HEK293 (cell line): ENCODE results near the gene SMARCA2.

Experiments
- CTCF ChIA-PET: fragments of 350-600 bp; formaldehyde crosslinking; extraction: SDS; loops from one replicate; lab custom pipeline; 2021; ENCODE audit warnings: antibody characterized with exemption; lab: Yijun Ruan, JAX
- POLR2A ChIA-PET: fragments of 300-600 bp; formaldehyde crosslinking; extraction: SDS; loops from one replicate; lab custom pipeline; 2020; ENCODE audit warnings: antibody characterized with exemption, inconsistent platforms; lab: Yijun Ruan, JAX
- H3K27ac ChIP-seq: fragments of 200-500 bp; sonication (Bioruptor generic); 2 replicates; pipeline ENCODE4 v1.5.1; 2014; ENCODE audit warnings: low read depth, low read length, control low read depth, inconsistent platforms; ENCODE audit errors: extremely low read depth
- H3K36me3 ChIP-seq, 2 experiments: fragments of 200-500 bp in 1 of 2; sonication (Bioruptor generic) in 1 of 2; 1 replicate in 1 of 2; 2 replicates in 1 of 2; pipeline ENCODE4 v1.5.1; 2014 to 2017; ENCODE audit warnings: inconsistent platforms in 2 of 2, low read length in 2 of 2; ENCODE audit not compliant: control insufficient read depth in 2 of 2, insufficient read depth in 1 of 2
- H3K4me1 ChIP-seq: fragments of 200-500 bp; sonication (Bioruptor generic); 2 replicates; pipeline ENCODE4 v1.5.1; 2014; ENCODE audit warnings: mild to moderate bottlenecking, low read length, inconsistent platforms; ENCODE audit not compliant: control insufficient read depth, insufficient read depth
- H3K4me3 ChIP-seq: 2 replicates; pipeline ENCODE4 v1.5.1; 2011; ENCODE audit warnings: low read depth, mild to moderate bottlenecking, control low read depth, low read length, moderate library complexity
- H3K9me3 ChIP-seq: fragments of 200-500 bp; sonication (Bioruptor generic); 2 replicates; pipeline ENCODE4 v1.5.1; 2014; ENCODE audit warnings: low read depth, low read length, inconsistent platforms; ENCODE audit not compliant: control insufficient read depth, insufficient read depth
- BCL11B ChIP-seq: fragments of 450-650 bp; formaldehyde crosslinking; IDR thresholded peaks from 2 replicates; pipeline ENCODE4 v1.5.1; 2016; ENCODE audit warnings: low read depth, missing biosample characterization, missing genetic modification characterization
- ELK4 ChIP-seq: IDR thresholded peaks from 2 replicates; pipeline ENCODE4 v1.6.1; 2011; ENCODE audit warnings: mild to moderate bottlenecking, low read depth, low read length, borderline replicate concordance
- HOXC10 ChIP-seq: sonication (generic); formaldehyde crosslinking; IDR thresholded peaks from 2 replicates; pipeline ENCODE4 v1.8.1; 2023; ENCODE audit warnings: mild to moderate bottlenecking, missing genetic modification reagents
- KLF9 ChIP-seq: fragments of 450-650 bp; formaldehyde crosslinking; IDR thresholded peaks from 2 replicates; pipeline ENCODE4 v1.5.1; 2016; ENCODE audit warnings: missing biosample characterization, missing genetic modification characterization, low read depth
- PATZ1 ChIP-seq: fragments of 450-650 bp; formaldehyde crosslinking; IDR thresholded peaks from 2 replicates; pipeline ENCODE4 v1.5.1; 2016; ENCODE audit warnings: missing biosample characterization, missing genetic modification characterization
- YY2 ChIP-seq: fragments of 450-650 bp; formaldehyde crosslinking; IDR thresholded peaks from 2 replicates; pipeline ENCODE4 v1.5.1; 2016; ENCODE audit warnings: missing biosample characterization, missing genetic modification characterization
- ZBTB17 ChIP-seq: fragments of 450-650 bp; formaldehyde crosslinking; IDR thresholded peaks from 2 replicates; pipeline ENCODE4 v1.5.1; 2016; ENCODE audit warnings: missing biosample characterization, missing genetic modification characterization
- ZBTB20 ChIP-seq: fragments of 450-650 bp; formaldehyde crosslinking; IDR thresholded peaks from 2 replicates; pipeline ENCODE4 v1.5.1; 2016; ENCODE audit warnings: missing biosample characterization, missing genetic modification characterization
- ZNF114 ChIP-seq: fragments of 450-650 bp; formaldehyde crosslinking; IDR thresholded peaks from 2 replicates; pipeline ENCODE4 v1.5.0; 2017; ENCODE audit warnings: missing biosample characterization, missing genetic modification characterization
- ZNF138 ChIP-seq: fragments of 450-650 bp; formaldehyde crosslinking; IDR thresholded peaks from 2 replicates; pipeline ENCODE4 v1.5.1; 2016; ENCODE audit warnings: missing biosample characterization, missing genetic modification characterization, borderline replicate concordance
- ZNF16 ChIP-seq: fragments of 450-650 bp; formaldehyde crosslinking; IDR thresholded peaks from 2 replicates; pipeline ENCODE4 v1.5.1; 2016; ENCODE audit warnings: low read depth, missing biosample characterization, missing genetic modification characterization
- ZNF26 ChIP-seq: fragments of 450-650 bp; formaldehyde crosslinking; IDR thresholded peaks from 2 replicates; pipeline ENCODE4 v1.5.1; 2016; ENCODE audit warnings: missing biosample characterization, missing genetic modification characterization
- ZNF398 ChIP-seq: fragments of 450-650 bp; formaldehyde crosslinking; IDR thresholded peaks from 2 replicates; pipeline ENCODE4 v1.5.1; 2017; ENCODE audit warnings: missing biosample characterization, missing genetic modification characterization
- ZNF473 ChIP-seq: fragments of 450-650 bp; formaldehyde crosslinking; IDR thresholded peaks from 2 replicates; pipeline ENCODE4 v1.5.1; 2017; ENCODE audit warnings: missing biosample characterization, missing genetic modification characterization
- ZNF530 ChIP-seq: fragments of 450-650 bp; formaldehyde crosslinking; IDR thresholded peaks from 2 replicates; pipeline ENCODE4 v1.5.1; 2016; ENCODE audit warnings: low read depth, missing biosample characterization, missing genetic modification characterization
- ZNF548 ChIP-seq: fragments of 450-650 bp; formaldehyde crosslinking; IDR thresholded peaks from 2 replicates; pipeline ENCODE4 v1.5.1; 2016; ENCODE audit warnings: missing biosample characterization, missing genetic modification characterization
- ZNF555 ChIP-seq: fragments of 450-650 bp; formaldehyde crosslinking; conservative IDR thresholded peaks from 2 replicates; pipeline ENCODE4 v1.5.1; 2017; ENCODE audit warnings: missing biosample characterization, mild to moderate bottlenecking, missing genetic modification characterization, inconsistent platforms
- ZNF645 ChIP-seq: fragments of 450-650 bp; formaldehyde crosslinking; IDR thresholded peaks from 2 replicates; pipeline ENCODE4; 2016; ENCODE audit warnings: missing biosample characterization, missing genetic modification characterization
- ZNF654 ChIP-seq: fragments of 450-650 bp; formaldehyde crosslinking; IDR thresholded peaks from 2 replicates; pipeline ENCODE4 v1.5.1; 2016; ENCODE audit warnings: low read depth, missing biosample characterization, missing genetic modification characterization
- ZNF791 ChIP-seq: fragments of 450-650 bp; formaldehyde crosslinking; IDR thresholded peaks from 2 replicates; pipeline ENCODE4 v1.5.1; 2016; ENCODE audit warnings: missing biosample characterization, missing genetic modification characterization
- ZSCAN23 ChIP-seq: fragments of 450-650 bp; formaldehyde crosslinking; IDR thresholded peaks from 2 replicates; pipeline ENCODE4 v1.5.1; 2016; ENCODE audit warnings: missing biosample characterization, missing genetic modification characterization

SMARCA2 gene

GRCh38 chr9:2236850-2237249 is 221.7 kb downstream of the SMARCA2 start:
- Histone ChIP-seq H3K4me3 (no peak overlapping the region), H3K27ac (no peak overlapping the region), H3K36me3 (no peaks in the 10 kb centered on the region), H3K9me3 (no peaks in the 10 kb centered on the region), H3K4me1 (no peaks in the 10 kb centered on the region)
- ChIA-PET POLR2A (no interaction called here), CTCF (interaction anchor here (0.6 kb wide), 1 partner anchor 182 kb away, joined by 3 read pairs; no protein-coding TSS in a partner anchor)
- TF ChIP-seq PATZ1 (no peak), BCL11B (tag by site-specific recombination) (no peak), KLF9 (no peak), ZNF791 (tag by site-specific recombination) (no peak)

GRCh38 chr9:2241461-2241835 is 226.3 kb downstream of the SMARCA2 start:
- H3K9me3 ChIP-seq: no peaks in the 10 kb centered on the region; the same call in 1 of the 2 replicates
- no peak overlapping the region; the same call in 1 of the 2 replicates for H3K27ac ChIP-seq
- peak overlapping the region; percentile 36 for H3K4me3 ChIP-seq

More at GRCh38 chr9:2241461-2241835, 226.3 kb downstream of the SMARCA2 start:
- ChIA-PET CTCF (interaction anchor here (0.7 to 2.2 kb wide), 5 partner anchors 9 to 478 kb away, joined by 3 to 7 read pairs (median 3); no protein-coding TSS in a partner anchor), POLR2A (no interaction called here)
- Histone ChIP-seq H3K36me3 (no peaks in the 10 kb centered on the region), H3K4me1 (no peaks in the 10 kb centered on the region)
- TF ChIP-seq YY2 (tag by site-specific recombination) (no peak), ELK4 (no peak), ZNF555 (tag by site-specific recombination) (no peak), ZNF398 (tag by site-specific recombination) (no peak), ZNF16 (tag by site-specific recombination) (no peak), ZNF138 (tag by site-specific recombination) (no peak), ZBTB17 (tag by site-specific recombination) (no peak), ZNF654 (tag by site-specific recombination) (no peak), ZNF645 (tag by site-specific recombination) (no peak), ZNF26 (tag by site-specific recombination) (no peak), ZNF473 (tag by site-specific recombination) (no peak), HOXC10 (CRISPR knock-in tag) (no peak), ZNF114 (tag by site-specific recombination) (no peak), ZSCAN23 (tag by site-specific recombination) (no peak), ZBTB20 (tag by site-specific recombination) (no peak), ZNF530 (tag by site-specific recombination) (no peak), ZNF548 (no peak)
